Activated CD4-positive, alpha-beta T cell treated with anti-CD3 and anti-CD28 coated beads, Interleukin-2, amount 50 U/mL, for 24 hours (primary cell): ENCODE measurements around the gene WDR89.
"Not testable (repeated sequence)": the region's sequence is repeated elsewhere in the genome, so short reads cannot be mapped to it uniquely, and the experiment has no call there.

Experiments used
- DNase-seq, 2 donors: peaks; one replicate each; pipeline ENCODE4 v3.0.0-alpha.2; 2020; ENCODE audit warnings: low read depth in 1 of 2, low spot score in 1 of 2

WDR89 gene, protein sequence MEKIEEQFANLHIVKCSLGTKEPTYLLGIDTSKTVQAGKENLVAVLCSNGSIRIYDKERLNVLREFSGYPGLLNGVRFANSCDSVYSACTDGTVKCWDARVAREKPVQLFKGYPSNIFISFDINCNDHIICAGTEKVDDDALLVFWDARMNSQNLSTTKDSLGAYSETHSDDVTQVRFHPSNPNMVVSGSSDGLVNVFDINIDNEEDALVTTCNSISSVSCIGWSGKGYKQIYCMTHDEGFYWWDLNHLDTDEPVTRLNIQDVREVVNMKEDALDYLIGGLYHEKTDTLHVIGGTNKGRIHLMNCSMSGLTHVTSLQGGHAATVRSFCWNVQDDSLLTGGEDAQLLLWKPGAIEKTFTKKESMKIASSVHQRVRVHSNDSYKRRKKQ

DNA sequence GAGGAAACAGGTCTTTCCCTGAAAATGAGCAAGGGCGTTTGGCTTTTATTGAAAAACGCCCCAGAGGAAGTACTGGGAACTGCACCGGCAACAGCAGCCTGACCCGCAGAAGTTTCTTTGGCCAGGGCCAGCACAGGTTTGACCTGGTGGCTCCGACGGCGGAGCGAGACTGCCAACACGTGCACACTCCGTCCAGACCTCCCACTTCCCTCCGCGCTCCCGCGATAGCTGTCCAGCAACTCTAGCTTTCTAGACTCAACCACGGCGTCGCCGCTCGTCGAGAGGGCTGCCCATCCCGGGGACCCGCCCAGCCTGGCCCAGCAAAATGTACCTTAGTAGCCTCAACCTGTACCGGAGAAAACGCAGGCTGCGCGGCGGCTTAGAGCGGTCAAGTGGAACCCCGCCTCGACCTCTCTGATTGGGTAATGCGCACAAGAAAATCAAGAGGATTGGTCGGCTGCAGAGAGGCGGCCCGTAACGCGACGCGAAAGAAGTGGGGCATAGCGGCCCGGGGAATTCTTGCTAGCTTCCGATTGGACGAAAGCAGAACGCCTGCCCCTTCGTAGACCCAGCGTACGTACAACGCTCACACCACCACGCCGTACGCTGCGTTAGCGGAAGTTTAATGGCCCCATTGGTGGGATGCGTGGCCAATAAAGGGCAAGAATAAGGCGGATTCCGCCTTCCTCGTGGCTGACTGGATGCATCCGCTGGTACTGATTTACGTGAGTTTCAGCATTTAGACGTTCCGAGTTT is at the start of gene WDR89:
WDR89 (minus strand) TSS at position 399 of the 756 bp plus-strand sequence. CDS start 41,929 bp downstream, outside the sequence.
- peak; percentile 82 to 96 for DNase-seq

DNA sequence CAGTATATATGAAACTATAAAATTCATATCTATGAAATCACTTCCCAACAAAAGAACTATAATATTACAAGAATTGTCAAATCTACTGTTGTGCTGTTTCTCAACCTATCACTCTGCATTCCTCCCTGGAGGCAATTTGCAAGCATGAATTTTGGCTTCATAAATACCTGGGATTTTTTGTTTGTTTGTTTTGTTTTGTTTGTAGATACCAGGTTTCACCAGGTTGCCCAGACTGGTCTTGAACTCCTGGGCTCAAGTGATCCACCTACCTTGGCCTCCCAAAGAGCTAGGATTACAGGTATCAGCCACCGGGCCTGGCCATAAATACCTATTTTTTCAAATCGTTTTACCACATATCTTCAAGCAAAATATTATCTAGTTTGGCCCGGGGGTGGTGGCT is 47.5 kb upstream of the WDR89 start:
- no peak for DNase-seq

DNA sequence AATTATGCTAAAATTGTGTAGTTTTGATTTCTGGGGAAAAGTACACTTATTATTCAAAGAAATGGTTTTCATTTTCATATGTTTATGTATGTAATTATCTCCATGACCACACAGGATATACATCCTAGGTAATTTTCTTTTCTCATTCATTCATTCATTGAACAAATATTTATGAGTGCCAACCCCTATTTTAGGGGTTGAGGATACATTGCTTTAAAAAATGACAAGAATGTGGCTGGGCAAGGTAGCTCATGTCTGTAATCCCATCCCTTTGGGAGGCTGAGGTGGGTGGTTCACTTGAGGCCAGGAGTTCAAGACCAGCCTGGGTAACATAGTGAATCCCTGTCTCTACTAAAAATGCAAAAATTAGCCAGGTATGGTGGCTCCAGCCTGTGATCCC is 45.3 kb upstream of the WDR89 start:
- no peak for DNase-seq

DNA sequence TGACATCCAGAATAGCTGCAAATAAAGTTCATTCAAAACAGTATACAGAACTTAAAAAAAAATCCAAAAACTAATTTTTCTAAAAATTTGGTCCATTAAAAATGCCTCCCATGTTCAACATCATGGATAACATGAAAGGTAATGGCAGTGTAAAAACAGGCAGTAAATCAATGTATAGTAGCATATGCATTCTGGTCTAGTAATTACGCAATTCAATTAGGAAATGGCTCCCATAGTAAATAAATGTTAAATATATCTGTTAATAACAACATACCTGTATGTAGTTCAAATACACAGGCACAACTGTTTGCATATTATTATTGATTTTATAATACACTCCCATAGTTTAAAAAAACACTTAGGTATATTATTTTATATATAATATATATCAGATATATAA is 43.7 kb upstream of the WDR89 start:
- DNase-seq = no peak

DNA sequence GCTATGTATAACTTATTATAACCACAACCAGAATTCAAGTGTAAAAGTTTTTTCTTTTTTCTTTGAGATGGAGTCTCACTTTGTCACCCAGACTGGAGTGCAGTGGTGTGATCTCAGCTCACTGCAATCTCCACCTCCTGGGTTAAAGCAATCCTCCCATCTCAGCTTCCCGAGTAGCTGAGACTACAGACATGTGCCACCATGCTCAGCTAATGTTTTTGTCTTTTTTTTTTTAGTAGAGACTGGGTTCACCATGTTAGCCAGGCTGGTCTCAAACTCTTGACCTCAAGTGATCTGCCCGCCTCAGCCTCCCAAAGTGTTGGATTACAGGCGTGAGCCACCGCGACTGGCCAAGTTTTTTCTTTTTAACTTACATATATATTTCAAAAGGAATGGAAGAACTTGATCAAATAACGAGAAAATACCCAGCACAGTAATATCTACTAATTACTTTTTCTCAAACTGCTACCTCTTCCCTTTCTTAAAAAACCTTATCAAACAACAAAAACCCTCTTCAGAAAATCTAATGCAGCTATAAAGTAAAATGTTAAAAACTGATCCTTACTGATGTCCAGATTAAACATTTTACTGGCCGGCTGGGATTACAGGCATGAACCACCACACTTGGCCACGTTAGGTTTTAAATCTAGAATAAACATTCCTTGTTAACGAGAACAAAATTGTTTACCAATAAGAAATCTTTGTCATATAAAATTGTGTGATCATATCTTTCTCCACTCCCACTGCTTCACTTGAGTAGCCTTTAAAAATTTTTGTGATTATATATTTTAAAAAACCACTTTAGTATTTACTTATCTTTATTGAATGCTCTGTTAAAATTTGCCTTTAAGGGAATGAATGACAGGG is 41.3 kb upstream of the WDR89 start:
- no peak for DNase-seq

DNA sequence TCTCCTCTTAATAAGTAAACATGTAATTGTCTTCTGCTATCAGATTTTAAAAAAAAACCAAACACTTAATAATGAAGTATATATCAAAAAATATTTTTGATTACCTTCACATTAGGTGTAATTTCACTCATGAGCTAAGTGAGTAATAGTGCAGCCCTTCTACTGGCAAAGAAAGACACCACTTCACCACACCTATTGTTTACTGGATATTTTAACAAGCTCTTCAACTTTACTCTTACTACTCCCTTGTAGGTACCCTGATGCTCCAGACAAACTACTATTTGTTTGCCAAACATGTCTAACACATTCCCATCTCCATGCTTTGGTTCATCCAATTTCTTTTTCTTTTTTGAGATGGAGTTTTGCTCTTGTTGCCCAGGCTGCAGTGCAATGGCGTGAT is 36.9 kb upstream of the WDR89 start:
- no peak for DNase-seq

DNA sequence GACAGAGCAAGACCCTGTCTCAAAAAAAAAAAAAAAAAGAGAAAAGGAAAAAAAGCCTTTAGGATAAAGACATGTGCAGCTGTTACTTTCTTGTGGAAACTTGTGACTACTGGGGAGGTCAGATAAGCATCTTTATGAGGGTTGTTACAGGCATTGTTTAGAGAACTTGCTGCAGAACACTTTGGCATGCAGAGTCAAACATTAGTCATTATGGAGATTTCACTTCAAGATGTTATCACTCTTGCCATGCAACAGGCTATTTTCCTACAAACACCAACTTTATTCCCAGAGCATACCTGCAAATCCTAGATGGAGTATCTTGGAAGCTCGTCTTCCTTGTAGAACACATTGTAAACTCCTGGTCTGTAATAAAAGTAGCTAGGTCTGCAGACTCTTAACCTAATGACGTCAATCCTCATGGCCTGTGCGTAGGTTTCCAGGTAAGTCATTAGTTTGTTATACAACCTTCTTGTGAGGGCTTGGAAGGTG is 36.3 kb upstream of the WDR89 start:
- no peak for DNase-seq

DNA sequence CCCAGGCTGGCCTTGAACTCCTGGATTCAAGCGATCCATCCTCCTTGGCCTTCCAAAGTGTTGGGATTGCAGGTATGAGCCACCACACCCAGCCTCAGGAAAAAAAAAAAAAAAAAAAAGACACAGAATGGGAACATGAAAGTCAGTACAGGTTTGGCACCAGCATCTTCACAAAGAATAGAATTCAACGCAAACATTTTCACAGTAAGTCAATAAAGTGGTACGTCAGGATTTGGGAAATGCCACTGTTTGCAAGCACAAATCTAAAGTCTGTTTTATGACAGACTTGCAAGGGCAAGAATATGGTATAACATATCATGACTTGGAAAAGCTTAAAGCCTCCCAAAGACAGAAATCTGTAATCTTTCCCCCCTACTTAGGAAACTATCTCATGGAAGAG is 34.9 kb upstream of the WDR89 start:
- no peak for DNase-seq

DNA sequence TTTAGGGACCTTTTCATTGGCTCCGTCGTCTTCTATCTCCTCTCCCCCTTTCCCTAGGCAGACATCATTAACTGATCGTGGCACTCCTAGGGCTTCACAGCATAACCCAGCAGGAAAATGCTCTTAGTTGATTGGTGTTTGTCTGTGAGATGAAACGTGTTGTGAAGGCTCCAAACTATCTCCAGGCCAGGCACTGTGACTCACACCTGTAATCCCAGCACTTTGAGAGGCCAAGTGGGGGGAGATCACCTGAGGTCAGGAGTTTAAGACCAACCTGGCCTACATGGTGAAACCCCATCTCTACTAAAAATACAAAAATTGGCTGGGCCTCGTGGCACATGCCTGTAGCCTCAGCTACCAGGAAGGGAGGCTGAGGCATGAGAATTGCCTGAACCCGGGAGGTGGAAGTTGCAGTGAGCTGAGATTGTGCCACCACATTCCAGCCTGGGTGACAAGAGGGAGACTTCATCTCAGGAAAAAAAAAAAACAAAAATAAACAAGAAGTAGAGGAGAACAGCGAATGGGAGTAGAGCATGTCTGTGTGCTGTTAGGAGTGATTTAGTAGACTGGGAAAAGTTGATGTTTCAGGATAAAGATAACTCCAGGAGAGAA is 32.3 kb upstream of the WDR89 start:
- no peak for DNase-seq

DNA sequence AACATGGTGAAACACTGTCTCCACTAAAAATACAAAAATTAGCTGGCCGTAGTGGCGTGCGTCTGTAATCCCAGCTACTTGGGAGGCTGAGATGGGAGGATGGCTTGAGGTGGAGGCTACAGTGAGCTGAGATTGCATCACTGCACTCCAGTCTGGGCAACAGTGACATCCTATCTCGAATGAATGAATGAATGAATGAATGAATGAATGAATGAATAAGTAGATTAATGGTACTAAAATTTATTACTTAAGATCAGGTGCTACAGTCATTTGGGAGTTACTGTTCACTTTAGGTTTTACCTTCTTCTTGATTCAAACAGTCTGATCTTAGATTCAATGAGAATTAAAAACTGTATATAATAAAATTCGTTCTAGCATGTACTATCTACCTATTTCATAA is 31.6 kb upstream of the WDR89 start:
- no peak for DNase-seq

DNA sequence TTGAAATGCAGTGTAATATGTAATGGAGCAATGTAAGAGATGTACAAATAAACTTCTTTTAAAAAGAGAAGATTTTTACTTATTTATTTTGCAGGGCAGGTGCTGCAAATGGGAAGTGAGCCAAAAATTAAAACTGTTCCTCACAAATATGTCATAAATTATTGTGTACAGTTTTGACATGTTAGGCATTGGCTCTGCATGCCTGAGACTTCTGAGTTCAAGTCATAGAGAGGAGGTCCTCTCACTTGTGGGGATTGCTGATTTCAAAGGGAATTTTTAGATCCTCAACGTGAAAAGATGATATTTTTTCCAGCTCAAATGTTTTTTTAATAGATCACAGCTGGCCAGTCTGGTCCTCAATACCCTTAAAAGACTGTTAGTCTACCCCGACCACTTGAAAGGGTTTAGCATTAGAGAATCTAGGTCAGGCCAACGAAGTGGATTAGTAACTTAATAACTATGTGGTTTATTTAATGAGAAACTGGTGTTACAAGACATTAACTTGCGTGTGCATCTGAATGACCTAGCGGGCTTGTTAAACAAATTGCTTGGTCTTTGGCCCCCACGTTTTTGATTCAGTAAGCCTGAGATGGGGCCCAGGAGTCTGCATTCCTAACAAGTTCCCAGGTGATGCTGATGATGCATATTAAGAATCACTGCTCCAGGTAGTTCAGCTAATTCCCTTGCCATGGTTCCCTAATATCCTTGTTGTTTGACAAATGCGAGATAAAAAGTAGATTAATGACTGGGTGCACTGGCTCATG is 30.9 kb upstream of the WDR89 start:
- DNase-seq = no peak

DNA sequence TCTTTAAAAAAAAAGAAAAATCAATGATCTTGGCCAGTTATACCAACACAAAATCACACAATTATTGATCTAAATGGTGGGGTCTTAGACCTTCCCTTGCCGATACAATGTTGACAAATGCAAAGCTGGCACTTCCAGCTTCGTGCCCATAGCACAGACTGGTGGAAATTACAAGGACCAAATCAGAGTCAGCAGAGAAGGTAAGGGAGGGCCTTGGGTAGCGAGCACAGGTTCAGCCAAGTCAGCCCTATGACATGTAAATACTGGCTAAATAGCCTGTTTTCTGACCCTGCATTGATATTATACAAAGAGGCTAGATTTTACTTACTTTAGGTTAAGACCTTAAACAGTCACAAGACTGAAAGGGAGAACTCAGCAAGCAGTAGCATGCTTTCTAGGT is 30.3 kb upstream of the WDR89 start:
- no peak for DNase-seq

DNA sequence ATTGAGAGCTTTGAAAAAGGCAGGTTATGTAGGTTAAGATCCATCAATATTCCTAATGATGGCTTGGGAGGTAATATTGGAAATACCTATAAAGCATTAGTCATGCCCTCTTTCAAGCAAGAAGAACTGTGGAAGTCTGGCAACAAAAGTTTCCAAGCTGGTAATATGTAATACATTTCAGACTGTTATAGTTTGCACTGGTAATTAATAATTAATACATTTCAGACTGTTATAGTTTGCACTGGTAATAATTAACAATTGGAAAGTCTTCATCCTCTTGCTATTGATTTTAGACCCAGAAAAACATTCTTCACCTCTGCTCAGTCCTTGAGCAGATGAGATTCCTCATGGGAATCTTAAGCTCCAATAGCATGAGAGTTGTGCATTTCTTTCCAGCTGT is 29.0 kb upstream of the WDR89 start:
- no peak for DNase-seq

DNA sequence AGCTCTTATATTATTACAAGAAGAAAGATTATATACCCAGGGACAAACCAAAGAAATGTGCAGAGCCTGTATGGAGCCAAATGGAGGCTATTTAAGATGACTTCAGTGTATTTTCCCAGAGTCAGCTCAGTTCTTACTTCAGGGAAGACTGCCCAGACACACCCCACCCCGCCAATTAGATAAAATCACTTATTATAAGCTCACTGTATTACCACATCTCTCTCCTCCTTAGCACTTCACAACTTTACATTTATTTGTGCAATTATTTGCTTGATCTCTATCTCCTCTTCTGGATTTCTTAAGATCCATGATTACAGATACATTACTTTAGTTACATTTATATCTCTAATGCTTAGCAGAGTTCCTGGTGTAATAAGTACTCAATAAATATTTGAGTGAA is 24.7 kb upstream of the WDR89 start:
- no peak for DNase-seq

DNA sequence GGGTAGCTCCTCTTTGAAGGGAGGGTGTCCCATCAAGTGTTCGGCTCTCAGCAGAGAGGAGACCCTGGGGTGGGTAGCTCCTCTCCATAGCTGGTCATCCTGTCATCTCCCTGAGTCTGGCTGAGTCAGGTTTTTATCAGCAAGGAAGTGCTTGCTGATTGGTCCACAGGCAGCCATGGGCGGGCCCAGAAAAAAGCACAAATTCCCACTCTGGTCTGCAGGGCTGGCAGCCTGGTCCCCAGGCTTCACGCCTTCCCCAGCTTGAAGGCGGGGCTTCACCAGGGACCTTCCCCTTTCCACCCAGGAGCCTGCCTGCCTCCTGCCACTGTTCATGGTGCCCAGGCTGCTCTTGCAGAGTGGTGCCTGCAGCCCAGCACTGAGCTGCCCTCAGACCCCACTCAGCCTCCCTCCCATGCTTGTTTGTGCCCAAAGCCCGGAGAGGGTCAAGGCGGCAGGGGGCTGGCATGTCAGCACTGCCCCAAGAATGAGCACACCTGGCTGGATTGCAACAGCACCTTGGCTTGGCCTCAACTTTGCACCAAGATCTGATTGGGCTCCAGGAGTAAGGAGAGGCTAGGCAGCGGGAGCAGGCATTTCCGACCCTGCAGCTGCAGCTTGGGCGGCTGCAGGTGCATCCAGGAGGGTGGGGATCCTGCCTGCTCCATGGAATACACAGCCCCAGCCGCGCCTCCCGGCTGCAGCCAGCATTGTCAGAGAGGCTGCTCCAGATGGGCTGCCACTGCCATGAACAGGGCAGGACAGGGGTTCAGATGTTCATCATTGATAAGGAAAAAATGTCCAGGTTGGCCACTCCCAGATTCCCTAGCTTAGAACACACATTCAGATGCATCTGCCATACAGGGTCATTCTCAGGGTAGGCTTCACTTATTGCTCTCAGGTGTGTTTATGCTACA is 22.0 kb upstream of the WDR89 start:
- no peak for DNase-seq

DNA sequence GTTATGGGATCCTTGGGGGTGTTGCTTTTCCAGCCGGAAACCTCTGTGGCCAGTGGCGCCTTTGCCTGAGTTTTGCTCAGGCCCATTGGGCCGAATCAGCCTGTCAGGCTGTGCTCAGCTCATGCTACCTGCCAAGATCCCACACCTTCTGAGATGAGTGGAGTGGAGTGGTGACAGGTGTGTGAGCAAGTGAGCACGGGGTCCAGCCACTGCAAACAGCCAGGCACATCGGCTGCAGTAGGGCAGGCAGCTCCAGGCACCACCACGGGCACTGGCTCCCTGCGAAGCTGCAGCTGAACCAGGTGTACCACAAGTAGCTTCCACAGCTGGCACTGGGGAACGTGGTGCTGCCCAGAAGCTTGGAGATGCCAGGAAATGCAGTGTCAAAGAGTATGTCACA is 21.1 kb upstream of the WDR89 start:
- no peak for DNase-seq

DNA sequence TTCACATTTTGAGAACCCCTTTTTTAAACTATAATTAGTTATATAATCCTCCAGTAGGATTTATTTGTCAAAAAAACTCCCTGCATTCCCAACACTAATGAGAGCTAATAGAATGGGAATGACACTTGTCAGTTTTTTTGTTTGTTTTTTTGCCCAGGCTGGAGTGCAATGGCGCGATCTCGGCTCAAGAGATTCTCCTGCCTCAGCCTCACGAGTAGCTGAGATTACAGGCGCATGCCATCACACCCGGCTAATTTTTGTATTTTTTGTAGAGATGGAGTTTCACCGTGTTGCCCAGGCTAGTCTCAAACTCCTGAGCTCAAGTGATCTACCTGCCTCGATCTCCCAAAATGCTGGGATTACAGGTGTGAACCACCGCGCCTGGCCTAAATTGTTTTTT is 20.2 kb upstream of the WDR89 start:
- DNase-seq = not testable (repeated sequence)

DNA sequence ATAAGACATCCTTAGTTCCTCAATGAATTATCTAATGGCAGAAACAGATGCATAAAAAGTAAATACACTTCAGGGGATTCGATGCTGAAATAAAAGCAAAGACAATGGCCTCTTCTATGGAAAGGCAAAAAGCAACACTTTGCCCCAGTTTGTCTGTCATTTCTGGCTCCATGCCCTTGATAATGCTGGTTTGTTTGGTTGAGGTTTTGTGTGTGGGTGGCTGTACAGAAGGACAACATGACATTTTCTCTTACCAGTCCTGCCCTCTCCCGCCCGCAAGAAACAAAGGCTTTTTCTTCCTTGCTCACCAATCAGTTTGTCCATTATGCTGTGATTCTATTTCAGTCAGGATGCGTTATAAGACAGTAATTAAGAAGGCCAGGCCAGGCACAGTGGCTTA is 18.1 kb upstream of the WDR89 start:
- DNase-seq = no peak

DNA sequence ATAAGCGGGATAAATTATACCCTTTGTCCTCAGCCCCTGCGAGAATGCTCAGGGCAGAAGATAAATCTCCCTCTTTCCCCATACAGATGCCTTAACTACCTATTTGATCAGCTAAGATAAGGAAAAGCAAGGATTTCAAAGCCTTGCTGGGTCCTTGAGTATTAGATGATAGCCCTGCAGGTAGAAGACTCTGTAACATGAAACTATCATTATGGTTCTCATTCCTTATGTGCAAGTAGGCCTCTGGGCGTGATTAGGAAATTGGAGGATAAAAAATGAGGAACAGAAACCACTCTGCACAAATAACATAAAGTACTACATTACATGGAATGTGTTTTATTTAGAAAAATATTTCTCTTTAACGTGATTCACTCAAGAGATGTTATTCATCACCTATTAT is 14.5 kb upstream of the WDR89 start:
- DNase-seq = no peak
